HG03469 (cell line): Measurements from ENCODE around the gene RFC4.
"Not testable (repeated sequence)": the region's sequence is repeated elsewhere in the genome, so short reads cannot be mapped to it uniquely, and the experiment has no call there.

Experiments used
- ATAC-seq: cut with Tn5 transposase; IDR thresholded peaks from one replicate; pipeline ENCODE4 v1.9.1; 2021; ENCODE audit warnings: mild to moderate bottlenecking, moderate library complexity, moderate number of reproducible peaks; ENCODE audit not compliant: unreplicated experiment

Gene RFC4, protein sequence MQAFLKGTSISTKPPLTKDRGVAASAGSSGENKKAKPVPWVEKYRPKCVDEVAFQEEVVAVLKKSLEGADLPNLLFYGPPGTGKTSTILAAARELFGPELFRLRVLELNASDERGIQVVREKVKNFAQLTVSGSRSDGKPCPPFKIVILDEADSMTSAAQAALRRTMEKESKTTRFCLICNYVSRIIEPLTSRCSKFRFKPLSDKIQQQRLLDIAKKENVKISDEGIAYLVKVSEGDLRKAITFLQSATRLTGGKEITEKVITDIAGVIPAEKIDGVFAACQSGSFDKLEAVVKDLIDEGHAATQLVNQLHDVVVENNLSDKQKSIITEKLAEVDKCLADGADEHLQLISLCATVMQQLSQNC

DNA sequence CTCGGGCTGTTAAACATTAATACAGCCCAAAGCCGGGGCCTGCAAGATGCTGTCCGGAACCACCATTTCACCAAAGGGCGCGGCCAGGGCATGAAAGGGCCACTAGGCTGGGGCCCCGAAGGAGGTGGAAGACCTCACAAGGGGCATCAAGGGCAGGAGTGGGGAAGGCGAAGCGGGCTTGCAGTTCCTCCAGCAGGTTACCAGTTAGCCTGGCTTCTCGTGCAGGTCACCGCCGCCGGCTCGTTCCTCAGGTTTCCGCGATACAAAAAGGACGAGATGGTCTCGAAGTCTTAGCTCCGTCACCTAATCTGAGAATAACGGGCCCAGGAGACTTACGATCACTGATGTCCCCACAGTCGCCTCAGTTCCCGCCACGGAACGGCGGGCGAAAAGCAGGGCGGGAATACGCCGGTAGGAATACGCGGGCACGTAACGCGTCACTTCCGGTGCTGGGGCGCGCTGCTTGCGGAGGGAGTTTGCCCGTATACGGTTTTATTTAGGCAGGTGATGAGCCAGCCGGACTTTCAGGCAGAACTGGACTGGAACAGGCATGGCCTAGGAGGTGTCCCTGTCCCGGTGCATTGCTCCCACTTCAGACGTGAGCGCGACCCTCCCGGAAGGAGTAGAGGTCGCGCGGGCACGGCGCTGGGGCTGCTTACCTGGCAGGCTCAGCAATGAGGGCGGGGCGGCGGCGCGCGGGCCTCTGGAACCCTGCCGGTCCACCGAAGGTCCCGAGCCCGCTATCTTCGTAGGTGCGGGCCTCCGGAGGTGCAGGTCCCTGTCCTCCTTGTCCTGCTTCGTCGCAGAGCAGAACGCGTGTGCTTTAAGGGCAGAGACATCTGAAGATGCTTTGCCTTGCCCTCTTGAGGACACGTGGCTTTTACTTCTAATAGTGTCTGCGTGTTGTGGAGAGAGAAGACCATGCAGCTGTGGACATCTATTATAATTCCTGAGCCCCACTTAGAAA lies at the start of gene RFC4:
Gene RFC4, minus strand, starts transcription at position 394 of the 967 bp plus-strand sequence. CDS start 1,769 bp downstream, outside the sequence.
- peak; percentile 73 for ATAC-seq

DNA sequence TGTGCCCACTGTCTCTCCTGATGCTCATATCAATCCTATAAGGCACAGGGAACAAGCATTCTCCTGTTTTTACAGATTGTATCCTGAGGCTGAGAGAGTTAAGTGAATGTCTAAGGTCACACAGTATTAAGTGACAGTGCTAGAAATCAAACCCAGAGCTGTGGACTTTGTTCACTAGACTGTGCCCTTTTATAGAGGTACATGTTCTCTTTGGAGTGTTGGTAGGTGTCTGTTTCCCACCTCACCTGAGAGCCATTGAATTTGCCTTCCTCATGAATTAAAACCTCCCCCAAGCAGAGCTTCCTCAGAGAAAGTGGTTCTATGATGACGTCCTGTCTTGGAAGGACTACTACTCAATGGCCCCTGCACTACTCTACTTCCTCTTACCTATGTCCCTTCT lies 48.7 kb upstream of the RFC4 start:
- no peak for ATAC-seq

DNA sequence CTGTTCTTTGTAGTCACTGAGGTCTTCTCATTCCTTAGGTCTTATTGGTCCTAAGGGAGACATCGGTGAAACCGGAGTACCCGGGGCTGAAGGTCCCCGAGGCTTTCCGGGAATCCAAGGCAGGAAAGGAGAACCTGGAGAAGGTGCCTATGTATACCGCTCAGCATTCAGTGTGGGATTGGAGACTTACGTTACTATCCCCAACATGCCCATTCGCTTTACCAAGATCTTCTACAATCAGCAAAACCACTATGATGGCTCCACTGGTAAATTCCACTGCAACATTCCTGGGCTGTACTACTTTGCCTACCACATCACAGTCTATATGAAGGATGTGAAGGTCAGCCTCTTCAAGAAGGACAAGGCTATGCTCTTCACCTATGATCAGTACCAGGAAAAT lies 47.9 kb upstream of the RFC4 start:
- ATAC-seq = no peak

DNA sequence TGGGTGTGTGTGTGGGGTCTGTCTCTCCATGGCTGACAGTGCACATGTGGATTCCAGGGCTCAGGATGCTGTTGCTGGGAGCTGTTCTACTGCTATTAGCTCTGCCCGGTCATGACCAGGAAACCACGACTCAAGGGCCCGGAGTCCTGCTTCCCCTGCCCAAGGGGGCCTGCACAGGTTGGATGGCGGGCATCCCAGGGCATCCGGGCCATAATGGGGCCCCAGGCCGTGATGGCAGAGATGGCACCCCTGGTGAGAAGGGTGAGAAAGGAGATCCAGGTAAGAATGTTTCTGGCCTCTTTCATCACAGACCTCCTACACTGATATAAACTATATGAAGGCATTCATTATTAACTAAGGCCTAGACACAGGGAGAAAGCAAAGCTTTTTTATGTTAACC lies 46.7 kb upstream of the RFC4 start:
- ATAC-seq = no peak

DNA sequence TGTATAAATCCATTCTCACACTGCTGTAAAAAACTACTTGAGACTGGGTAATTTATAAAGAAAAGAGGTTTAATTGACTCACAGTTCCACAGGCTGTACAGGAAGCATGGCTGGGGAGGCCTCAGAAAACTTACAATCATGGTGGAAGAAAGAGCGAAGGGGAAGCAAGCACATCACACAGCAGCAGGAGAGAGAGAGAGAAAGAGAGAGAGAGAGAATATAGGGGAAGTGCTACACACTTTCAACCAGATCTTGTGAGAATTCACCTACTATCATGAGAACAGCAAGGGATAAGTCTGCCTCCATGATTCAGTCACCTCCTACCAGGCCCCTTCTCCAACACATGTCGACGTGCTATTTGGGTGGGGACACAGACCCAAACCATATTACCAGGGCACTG lies 45.6 kb upstream of the RFC4 start:
- not testable (repeated sequence) for ATAC-seq

DNA sequence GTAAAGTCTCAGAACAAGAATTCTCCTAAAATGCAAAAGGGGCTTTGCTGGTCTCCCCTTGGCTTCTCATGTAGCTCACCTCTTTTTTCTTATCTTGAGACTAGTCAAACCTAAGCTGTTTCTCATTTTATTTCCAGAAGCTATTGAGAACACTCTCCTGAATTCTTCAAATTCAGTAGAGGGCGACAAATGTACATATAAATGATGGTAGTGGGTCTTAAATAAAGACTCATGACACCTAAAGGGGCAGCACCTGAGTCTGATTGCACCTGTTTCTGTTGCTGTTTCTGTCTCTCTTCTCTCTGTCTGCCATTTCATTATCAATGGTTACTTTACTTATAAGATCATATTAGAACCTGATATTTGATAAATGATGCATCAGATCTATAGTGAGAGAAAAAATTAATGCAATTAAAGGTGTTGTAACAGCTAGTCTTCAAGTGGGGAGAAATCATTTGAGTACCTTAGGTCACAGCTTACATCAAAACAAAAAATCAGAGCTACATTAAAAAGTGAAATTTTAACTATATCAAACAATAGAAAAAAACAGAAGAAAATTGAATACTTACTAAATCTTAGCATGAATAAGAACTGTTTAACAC lies 43.2 kb upstream of the RFC4 start:
- ATAC-seq = no peak

DNA sequence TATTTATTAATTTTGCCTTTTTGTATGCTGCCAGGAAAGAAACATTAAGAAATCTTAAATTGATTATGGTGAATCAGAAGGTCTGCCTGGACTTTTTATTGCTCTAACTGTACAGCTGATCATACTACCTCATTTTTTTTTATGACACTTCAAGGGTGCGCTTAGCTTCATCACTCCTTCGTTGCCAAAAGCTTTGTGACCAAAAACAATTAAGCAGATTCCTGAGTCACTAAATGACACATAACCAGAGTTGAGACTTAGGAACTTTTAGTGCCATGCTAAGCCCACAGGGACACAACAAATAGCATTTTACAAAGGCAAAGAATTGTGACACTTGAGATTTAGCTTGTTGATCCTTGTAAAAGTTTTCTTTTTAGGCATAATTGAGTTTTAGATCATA lies 41.2 kb upstream of the RFC4 start:
- no peak for ATAC-seq

DNA sequence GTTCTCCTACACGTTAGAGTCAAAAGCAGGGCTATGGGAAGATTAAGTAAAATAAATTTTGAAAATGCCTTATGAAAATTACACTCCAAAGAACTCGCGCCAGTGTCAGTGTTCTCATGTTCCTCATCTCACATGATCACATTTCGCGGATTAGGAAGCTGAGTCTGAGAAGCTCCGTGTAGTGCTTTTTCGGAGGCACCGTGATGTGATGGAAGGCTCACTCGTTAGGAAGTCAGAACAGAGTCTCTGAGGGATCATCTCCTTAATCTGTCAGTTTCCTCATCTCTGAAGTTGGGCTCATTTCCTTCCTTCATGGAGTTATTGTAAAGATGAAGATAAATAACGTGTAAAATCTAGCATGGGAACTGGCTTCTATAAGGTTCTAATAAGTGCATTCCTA lies 39.5 kb upstream of the RFC4 start:
- no peak for ATAC-seq

DNA sequence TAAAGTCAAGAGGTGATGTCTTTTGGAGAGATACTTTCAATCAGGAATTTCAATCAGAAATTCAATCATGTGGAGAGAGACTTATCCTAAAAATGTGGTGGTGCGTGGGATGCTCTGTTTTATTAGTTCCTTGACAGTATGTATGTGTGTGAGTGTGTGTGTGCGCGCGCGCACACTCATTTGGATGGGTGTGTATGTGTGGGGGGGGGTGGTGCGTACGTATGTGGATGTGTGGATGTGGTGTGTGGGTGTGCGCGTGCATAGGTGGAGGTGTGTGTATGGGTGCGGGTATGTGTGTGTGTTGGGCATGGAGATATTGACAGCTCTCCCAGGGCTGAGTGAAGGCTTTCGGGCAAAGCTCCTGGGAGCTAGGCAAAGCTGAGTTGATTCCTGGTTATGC lies 38.6 kb upstream of the RFC4 start:
- no peak for ATAC-seq

DNA sequence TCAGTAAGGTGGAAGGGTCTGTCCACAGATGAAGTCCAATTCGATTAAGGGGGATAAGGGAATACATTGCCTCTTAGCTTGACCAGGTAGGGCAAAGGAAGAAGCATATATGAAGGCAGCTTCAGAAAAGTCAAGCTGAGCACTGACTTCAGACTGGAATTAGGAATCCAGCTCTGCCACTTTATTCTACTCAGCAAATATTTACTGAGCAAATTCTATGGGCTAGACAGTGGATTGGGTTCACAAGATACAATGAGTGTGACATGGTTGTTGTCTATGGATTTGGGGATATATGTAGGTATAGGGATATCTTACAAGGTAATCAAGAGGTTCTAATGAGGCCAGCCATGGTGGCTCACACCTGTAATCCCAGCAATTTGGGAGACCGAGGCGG lies 36.8 kb upstream of the RFC4 start:
- no peak for ATAC-seq

DNA sequence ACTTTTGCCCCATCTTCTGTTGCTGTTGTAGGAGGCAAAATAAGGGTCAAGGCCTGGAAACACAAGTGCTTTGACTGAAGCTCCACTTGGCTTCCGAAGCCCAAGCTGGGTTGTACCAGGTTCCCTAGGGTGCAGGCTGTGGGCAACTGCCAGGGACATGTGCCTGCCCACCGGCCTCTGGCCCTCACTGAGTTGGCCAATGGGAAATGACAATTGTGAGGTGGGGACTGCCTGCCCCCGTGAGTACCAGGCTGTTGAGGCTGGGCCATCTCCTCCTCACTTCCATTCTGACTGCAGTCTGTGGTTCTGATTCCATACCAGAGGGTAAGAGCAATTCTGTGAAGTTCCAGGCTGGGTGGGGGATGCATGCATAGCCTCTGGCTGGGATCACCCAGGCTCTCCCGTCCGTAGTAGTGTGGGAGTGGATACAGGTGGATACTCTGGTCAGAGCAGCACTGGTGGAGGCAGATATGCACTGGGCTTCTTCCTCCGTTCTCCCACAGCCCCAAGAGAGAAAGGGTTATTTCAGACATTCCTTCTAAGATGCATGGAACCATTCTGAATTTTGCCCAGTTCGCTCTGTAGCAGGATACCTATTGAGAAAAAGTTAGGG lies 36.2 kb upstream of the RFC4 start, which contains the start of gene ADIPOQ:
Gene ADIPOQ, plus strand, starts transcription at position 285 of the 613 bp plus-strand sequence. CDS start 10,349 bp downstream, outside the sequence.
- ATAC-seq = no peak

DNA sequence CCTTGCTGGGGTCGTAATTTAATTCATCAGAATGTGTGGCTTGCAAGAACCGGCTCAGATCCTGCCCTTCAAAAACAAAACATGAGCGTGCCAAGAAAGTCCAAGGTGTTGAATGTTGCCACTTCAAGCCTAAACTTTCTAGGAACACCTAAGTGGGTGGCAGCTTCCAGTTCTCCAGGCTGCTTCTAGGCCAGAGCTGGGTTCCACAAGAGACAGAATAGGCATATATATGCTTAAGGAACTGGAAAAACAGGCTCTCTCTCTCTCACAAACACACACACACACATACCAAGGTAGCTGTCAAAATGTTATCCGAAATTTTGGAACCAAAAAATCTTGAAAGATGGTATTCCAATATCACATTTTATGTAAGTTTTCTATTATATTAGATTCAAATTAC lies 35.3 kb upstream of the RFC4 start:
- no peak for ATAC-seq

DNA sequence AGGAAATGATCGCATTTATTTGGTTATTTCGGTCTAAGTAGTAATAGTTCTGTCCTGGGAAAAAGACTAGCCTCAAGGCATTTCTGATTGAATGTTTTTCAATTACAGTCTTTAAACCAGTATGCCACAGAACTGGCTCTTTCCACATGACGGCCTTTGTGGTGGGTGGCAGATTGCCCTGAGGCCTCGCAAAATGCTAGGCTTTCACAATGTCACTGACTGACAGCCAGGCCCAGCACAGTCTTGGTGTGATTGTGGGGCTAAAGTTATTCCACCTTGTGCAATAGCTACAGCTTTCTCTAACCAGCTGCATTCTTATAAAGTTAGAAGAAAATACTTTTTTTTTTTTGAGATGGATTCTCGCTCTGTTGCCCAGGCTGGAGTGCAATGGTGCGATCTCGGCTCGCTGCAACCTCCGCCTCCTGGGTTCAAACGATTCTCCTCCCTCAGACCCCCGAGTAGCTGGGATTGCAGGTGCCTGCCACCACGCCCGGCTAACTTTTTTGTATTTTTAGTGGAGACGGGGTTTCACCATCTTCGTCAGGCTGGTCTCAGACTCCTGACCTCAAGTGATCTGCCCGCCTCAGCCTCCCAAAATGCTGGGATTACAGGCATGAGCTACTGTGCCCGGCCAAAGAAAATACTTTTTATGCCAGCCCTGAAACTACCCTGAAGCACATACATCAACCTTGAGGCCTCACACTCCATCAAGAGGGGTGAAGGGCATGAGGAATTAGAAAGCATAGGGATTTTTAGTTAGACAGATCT lies 33.8 kb upstream of the RFC4 start:
- ATAC-seq = no peak

DNA sequence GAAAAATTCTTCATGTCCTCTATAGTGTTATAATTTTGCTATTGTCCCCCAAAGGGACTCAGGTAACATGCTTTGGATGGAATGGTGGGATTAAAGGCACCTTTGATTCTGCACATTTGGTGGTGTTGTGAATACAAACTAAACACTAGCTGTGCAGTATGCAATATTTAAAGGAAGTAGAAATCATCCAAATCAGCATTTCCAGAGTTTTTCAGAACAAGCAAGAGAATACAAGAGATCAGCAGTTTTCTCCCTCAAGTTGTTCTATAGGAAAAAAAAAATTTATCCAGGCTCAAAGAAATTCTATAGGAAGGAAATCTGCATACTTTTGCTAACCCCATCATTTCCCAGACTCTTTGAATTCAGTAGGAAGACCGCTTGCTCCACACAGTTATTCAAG lies 26.0 kb upstream of the RFC4 start:
- no peak for ATAC-seq

DNA sequence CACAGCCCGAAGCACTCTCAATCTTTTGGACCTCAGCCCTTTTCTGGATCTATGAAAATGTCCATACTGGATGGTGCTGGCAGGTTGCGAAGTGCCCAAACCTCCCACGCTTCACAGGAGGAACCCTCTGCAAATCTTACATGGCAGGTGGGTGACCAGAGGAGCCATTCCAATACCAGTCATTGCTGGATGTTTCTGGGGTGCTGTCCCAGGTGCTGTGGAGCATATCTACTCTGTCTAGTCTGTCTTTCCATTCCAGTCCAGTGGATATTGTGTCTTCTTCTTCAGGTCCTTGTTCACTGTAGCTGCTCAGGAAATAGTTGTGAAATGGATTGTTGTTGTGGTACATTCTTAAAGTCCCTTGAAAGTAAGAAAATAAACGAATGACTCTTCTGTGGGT lies 25.5 kb upstream of the RFC4 start:
- no peak for ATAC-seq

DNA sequence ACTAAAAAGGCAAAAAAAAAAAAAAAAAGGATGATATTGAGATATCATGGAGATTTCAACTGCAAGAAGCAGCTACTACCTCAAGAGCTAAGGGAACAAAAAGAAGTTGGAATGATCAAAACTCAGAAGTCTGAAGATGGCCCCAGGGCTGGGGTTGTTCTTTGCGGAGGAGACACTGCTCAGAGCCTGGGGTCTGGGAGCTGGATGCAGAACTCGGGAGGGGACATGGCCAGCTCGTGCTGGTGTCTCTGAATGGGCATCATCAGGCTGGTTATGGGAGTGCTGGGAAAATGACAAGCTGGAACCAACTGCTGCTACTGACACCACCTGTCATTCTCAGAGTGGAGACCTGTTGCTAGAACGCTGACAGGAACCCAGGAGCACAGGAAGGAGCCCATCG lies 22.1 kb upstream of the RFC4 start:
- no peak for ATAC-seq

DNA sequence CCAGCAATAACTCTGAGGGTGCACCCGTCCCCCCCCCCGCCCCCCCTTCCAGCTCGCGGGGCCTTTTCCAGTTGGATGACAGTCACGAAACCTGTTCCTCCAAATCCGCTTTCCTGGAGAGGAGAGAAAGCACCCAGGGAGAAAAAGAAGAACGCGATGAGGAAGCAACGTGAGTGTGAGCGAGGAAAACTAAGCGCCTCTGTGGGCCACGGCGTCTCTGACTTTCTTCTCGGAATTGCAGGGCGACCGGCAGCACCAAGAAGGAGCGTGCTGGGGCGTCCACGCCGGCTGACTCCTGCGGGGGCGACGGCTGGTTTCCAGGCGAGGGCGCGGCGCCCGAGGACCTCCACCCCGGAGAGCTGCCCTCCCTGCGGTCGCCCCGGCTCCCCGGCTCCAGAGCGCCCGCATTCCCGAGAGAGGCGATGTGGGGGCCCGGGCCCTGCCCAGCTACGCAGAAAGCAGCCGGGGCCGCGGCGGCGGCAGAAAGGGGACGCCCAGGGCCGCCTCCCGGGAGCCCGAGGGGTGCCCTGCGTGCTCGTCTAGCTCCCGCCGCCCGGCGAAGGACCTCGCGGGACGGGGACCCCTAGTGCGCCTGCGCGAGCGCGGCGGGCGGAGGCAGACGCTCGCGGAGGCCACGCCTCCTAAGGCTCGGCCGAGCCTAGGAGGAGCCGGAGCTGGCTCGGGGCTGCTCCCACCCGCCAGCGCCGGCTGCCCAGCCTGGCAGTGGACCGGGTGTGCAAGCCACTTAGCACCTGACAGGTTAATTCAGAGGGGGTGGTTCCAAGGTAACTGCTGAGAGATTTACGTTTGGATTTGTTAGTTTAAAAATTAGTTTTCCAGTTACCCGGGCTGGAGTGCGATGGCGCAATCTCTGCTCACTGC lies 20.9 kb upstream of the RFC4 start:
- peak; percentile 67 for ATAC-seq

DNA sequence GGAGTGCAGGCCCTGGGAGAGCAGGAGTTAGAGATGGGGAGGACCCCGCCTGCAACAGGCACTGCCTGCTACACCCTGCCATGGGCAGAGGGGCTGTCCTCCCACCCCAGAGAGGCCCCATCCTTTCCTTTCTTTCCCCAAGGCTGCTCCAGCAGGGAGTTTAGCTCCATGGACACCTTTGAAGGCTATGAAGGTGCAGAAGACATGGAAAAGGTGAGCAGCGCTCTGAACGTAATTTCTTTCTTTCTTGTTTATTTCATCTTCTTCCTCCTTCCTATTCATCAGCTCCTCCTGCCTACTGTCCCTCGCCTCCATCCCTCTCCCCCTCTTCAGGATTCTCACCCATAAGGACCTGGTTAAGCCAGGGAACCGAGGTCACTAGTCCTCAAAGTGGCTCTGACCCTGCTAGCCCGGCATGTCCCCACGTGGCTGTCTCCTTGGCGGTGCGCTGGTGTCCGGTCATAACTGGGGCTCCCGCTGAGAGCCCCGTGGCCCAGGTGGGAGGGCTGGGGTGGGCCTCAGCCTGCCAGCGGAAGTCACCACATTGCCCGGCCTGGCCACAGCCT lies 20.2 kb upstream of the RFC4 start:
- ATAC-seq = no peak

DNA sequence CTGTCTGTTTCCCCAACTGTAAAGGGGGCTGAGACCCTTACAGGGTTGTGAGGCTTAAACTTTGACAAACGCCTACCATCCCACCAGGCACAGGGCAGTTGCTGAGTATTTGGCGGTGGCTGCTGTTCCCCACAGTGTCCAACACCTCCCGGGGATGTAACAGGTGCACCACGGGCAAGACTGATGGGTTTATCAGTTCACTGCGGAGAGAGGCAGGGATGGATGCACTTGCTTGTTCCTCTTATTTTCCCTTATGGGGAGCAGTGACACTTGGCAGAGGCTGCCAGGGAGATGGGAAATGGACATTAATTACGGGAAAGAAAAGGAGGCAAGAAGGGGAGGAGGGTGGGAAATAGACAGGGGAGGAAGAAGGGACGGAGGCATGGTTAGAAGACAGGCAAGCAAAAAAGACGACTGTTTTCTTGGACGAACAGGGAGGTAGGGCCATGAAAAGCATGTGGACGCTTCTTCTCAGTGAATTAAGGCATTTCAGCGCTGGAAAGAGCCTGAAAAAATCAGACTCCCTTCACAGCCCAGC lies 19.7 kb upstream of the RFC4 start:
- ATAC-seq = no peak
